GM23248 (cell line): ENCODE results near the gene UBAC2. TPM values are rescaled to one million over a fixed set of nuclear protein-coding genes. Genes with fewer than 3 reads are reported as not detected.
A peak's percentile ranks its signal among the peaks of the same experiment; 100 is the strongest.

Experiments used
- DNase-seq: peaks from one replicate; pipeline ENCODE4 v3.0.0-alpha.2; 2015
- H2AFZ ChIP-seq: fragments of 200-600 bp; sonication (generic); 2 replicates; pipeline ENCODE4 v1.6.1; 2016; ENCODE audit warnings: antibody characterized with exemption
- H3F3A ChIP-seq: fragments of 200-600 bp; sonication (generic); 2 replicates; pipeline ENCODE4 v1.6.1; 2016; ENCODE audit warnings: mild to moderate bottlenecking, antibody characterized with exemption, mixed run types; ENCODE audit not compliant: insufficient read depth
- H3K27ac ChIP-seq: fragments of 200-600 bp; sonication (generic); 2 replicates; pipeline ENCODE4 v1.5.1; 2016; ENCODE audit warnings: mild to moderate bottlenecking
- H3K27me3 ChIP-seq: fragments of 200-600 bp; sonication (generic); replicated peaks from 2 replicates; pipeline ENCODE4 v1.6.1; 2016; ENCODE audit warnings: mild to moderate bottlenecking; ENCODE audit not compliant: insufficient read depth
- H3K36me3 ChIP-seq: fragments of 200-600 bp; sonication (generic); 2 replicates; pipeline ENCODE4 v1.6.1; 2016; ENCODE audit warnings: low read depth, mild to moderate bottlenecking
- H3K4me1 ChIP-seq: fragments of 200-600 bp; sonication (generic); 2 replicates; pipeline ENCODE4 v1.6.1; 2016; ENCODE audit warnings: mild to moderate bottlenecking; ENCODE audit not compliant: insufficient read depth
- H3K4me2 ChIP-seq: fragments of 200-600 bp; sonication (generic); one replicate; pipeline ENCODE4 v1.6.1; 2016; ENCODE audit warnings: mild to moderate bottlenecking; ENCODE audit not compliant: unreplicated experiment
- H3K4me3 ChIP-seq: fragments of 200-600 bp; sonication (generic); 2 replicates; pipeline ENCODE4 v1.5.1; 2016; ENCODE audit warnings: mild to moderate bottlenecking
- H3K79me2 ChIP-seq: fragments of 200-600 bp; sonication (generic); 2 replicates; pipeline ENCODE4 v1.6.1; 2016; ENCODE audit warnings: mild to moderate bottlenecking; ENCODE audit not compliant: insufficient read depth
- H3K9ac ChIP-seq: fragments of 200-600 bp; sonication (generic); 2 replicates; pipeline ENCODE4 v1.6.1; 2016; ENCODE audit warnings: mild to moderate bottlenecking
- H3K9me2 ChIP-seq: fragments of 200-600 bp; sonication (generic); 2 replicates; pipeline ENCODE4 v1.6.1; 2016; ENCODE audit warnings: mixed run types, mild to moderate bottlenecking, moderate library complexity; ENCODE audit not compliant: insufficient read depth
- H3K9me3 ChIP-seq: fragments of 200-600 bp; sonication (generic); one replicate; pipeline ENCODE4 v1.6.1; 2017; ENCODE audit warnings: low read depth
- H4K20me1 ChIP-seq: fragments of 200-600 bp; sonication (generic); 2 replicates; pipeline ENCODE4 v1.6.0; 2016; ENCODE audit not compliant: insufficient read depth
- EZH2 ChIP-seq: fragments of 200-600 bp; sonication (generic); IDR thresholded peaks from 2 replicates; pipeline ENCODE4 v1.6.1; 2018; ENCODE audit warnings: antibody characterized with exemption, mild to moderate bottlenecking; ENCODE audit not compliant: insufficient read depth, poor library complexity, severe bottlenecking
- EZH2phosphoT487 ChIP-seq: fragments of 200-600 bp; sonication (generic); IDR thresholded peaks from 2 replicates; pipeline ENCODE4 v1.6.1; 2018; ENCODE audit warnings: antibody characterized with exemption, moderate library complexity, mild to moderate bottlenecking, low read depth; ENCODE audit not compliant: insufficient read depth
- WGBS, 2 experiments: methylation state at CpG; one replicate each; pipeline ENCODE4 v1.1.6; 2015 to 2017; ENCODE audit warnings: low lambda C conversion rate in 2 of 2, low coverage in 1 of 2; ENCODE audit errors: missing lambda C conversion rate in 2 of 2; 5-methylcytosine and 5-hydroxymethylcytosine counted together
- in situ Hi-C: fragments of 300-500 bp; cut with MboI; formaldehyde crosslinking; loops from 2 replicates; pipeline ENCODE4 v1.15.0; 2020
- polyA plus RNA-seq: library from polyadenylated mRNA; unstranded; fragments of >200 nt; fragmentation: Nextera tagmentation; extraction: Ambion mirVana; gene quantifications from 2 replicates; pipeline ENCODE4 v1.2.1, GENCODE V29; 2016
- total RNA-seq: library from RNA; depleted of rRNA; stranded (reverse); fragments of >200 nt; shearing (Covaris generic); gene quantifications from 2 replicates; pipeline ENCODE4 v1.2.3, GENCODE V29; 2014

Gene UBAC2
- total and polyA plus RNA-seq, 2 experiments from 2014 or later: 66.1 to 95.9 TPM

GRCh38 chr13:99381766-99382165 lies 181.1 kb downstream of the UBAC2 start:
- in situ Hi-C loops: no loop called here
- Histone ChIP-seq H3F3A (no peaks in the 10 kb centered on the region), H3K9me2 (no peaks in the 10 kb centered on the region), H3K4me2 (no peak overlapping the region), H3K27me3 (no peaks in the 10 kb centered on the region), H2AFZ (no peak overlapping the region), H4K20me1 (no peaks in the 10 kb centered on the region), H3K4me3 (no peak overlapping the region), H3K9ac (no peak overlapping the region), H3K4me1 (no peaks in the 10 kb centered on the region), H3K27ac (no peak overlapping the region), H3K79me2 (no peaks in the 10 kb centered on the region), H3K9me3 (no peaks in the 10 kb centered on the region), H3K36me3 (no peaks in the 10 kb centered on the region)
- DNase-seq: no peak
- WGBS, 2 experiments: 73 to 92% methylated on average over 2 of the region's 2 CpGs
- TF ChIP-seq EZH2 (no peak), EZH2phosphoT487 (no peak)

- TF ChIP-seq EZH2phosphoT487 (no peak), EZH2 (no peak)
- H2AFZ ChIP-seq: no peak overlapping the region
- H3K36me3 ChIP-seq: no peaks in the 10 kb centered on the region
- H3K27me3 ChIP-seq: no peaks in the 10 kb centered on the region
- H3K4me2 ChIP-seq: no peak overlapping the region
- no peaks in the 10 kb centered on the region for H3K4me1 ChIP-seq
- H3K9me2 ChIP-seq: no peaks in the 10 kb centered on the region
- no peak overlapping the region for H3K27ac ChIP-seq
- DNase-seq: peak; percentile 9
- H4K20me1 ChIP-seq: no peaks in the 10 kb centered on the region
- no peaks in the 10 kb centered on the region for H3K79me2 ChIP-seq
- H3K4me3 ChIP-seq: no peak overlapping the region
- H3K9ac ChIP-seq: no peak overlapping the region
- in situ Hi-C loops: no loop called here
- H3K9me3 ChIP-seq: no peaks in the 10 kb centered on the region
- WGBS, 2 experiments: 94 to 95% methylated on average over 9 of the region's 9 CpGs
- H3F3A ChIP-seq: no peaks in the 10 kb centered on the region
These were observed 181.9 kb downstream of the UBAC2 start for GRCh38 chr13:99382428-99383133.

- Histone ChIP-seq H3K4me2 (no peak overlapping the region), H2AFZ (no peak overlapping the region), H3K9me3 (no peaks in the 10 kb centered on the region), H3F3A (no peaks in the 10 kb centered on the region), H4K20me1 (no peaks in the 10 kb centered on the region), H3K27me3 (no peaks in the 10 kb centered on the region), H3K79me2 (no peaks in the 10 kb centered on the region), H3K27ac (no peak overlapping the region), H3K4me1 (no peaks in the 10 kb centered on the region), H3K9me2 (no peaks in the 10 kb centered on the region), H3K36me3 (no peaks in the 10 kb centered on the region), H3K4me3 (no peak overlapping the region), H3K9ac (no peak overlapping the region)
- DNase-seq: no peak
- TF ChIP-seq EZH2: no peak
- no peak for TF ChIP-seq EZH2phosphoT487
- WGBS, 2 experiments: 89 to 90% methylated on average over 11 of the region's 11 CpGs
- in situ Hi-C loops: no loop called here
These were observed 182.9 kb downstream of the UBAC2 start for GRCh38 chr13:99383511-99383921.

DNA sequence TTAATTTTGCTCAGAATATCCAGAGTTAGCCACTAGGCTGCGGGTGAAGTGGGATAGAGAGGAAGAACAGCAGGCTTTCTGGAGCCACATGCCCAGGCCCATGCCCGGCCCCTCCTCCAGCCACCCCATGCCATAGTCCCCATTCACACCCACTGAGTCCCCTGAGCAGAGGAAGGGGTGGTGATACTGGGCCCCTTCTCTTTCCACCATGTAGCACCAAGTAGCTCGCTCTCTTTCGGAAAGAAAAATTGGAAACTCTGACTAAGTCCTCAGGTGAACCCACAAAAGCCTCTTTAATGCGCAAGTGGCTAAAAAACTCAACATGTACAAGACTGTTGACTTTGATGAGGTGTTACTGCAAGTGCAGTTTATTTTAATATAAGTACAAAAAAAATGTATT lies 183.3 kb downstream of the UBAC2 start:
- Histone ChIP-seq H3K4me3 (no peak overlapping the region), H2AFZ (no peak overlapping the region), H3K9me3 (no peaks in the 10 kb centered on the region), H3K27me3 (no peaks in the 10 kb centered on the region), H3K4me1 (no peaks in the 10 kb centered on the region), H3K27ac (no peak overlapping the region), H3K36me3 (no peaks in the 10 kb centered on the region), H3K4me2 (no peak overlapping the region), H3K79me2 (no peaks in the 10 kb centered on the region), H3K9me2 (no peaks in the 10 kb centered on the region), H3F3A (no peaks in the 10 kb centered on the region), H3K9ac (no peak overlapping the region), H4K20me1 (no peaks in the 10 kb centered on the region)
- in situ Hi-C loops: no loop called here
- no peak for DNase-seq
- 94 to 99% methylated on average over 4 to 5 of the region's 5 CpGs for WGBS, 2 experiments
- TF ChIP-seq EZH2phosphoT487: no peak
- no peak for TF ChIP-seq EZH2
